Osteoblast (primary cell): ENCODE measurements around the gene ST3GAL3. TPM values are rescaled to one million over a fixed set of nuclear protein-coding genes. Genes with fewer than 3 reads are reported as not detected.
A peak's percentile ranks its signal among the peaks of the same experiment; 100 is the strongest.

Experiments
- DNase-seq: peaks from one replicate; pipeline ENCODE4 v3.0.0; 2011; ENCODE audit warnings: low spot score, mixed read lengths; ENCODE audit not compliant: insufficient read length; ENCODE audit errors: missing footprints
- H2AFZ ChIP-seq: 2 replicates; pipeline ENCODE4 v1.6.0; 2011; ENCODE audit warnings: mild to moderate bottlenecking, low read length
- H3K27ac ChIP-seq: 2 replicates; pipeline ENCODE4 v1.5.1; 2011; ENCODE audit warnings: mild to moderate bottlenecking, low read depth, low read length, moderate library complexity
- H3K27me3 ChIP-seq: 2 replicates; pipeline ENCODE4 v1.6.0; 2012; ENCODE audit warnings: mild to moderate bottlenecking, control low read depth, inconsistent platforms, low read length, moderate library complexity; ENCODE audit not compliant: insufficient read depth
- H3K36me3 ChIP-seq: 2 replicates; pipeline ENCODE4 v1.5.1; 2011; ENCODE audit warnings: mild to moderate bottlenecking, low read length, control low read depth, moderate library complexity; ENCODE audit not compliant: insufficient read depth
- H3K4me1 ChIP-seq: 2 replicates; pipeline ENCODE4 v1.5.1; 2011; ENCODE audit warnings: mild to moderate bottlenecking, low read length, control low read depth, moderate library complexity; ENCODE audit not compliant: insufficient read depth
- H3K4me2 ChIP-seq: 2 replicates; pipeline ENCODE4 v1.6.0; 2011; ENCODE audit warnings: mild to moderate bottlenecking, low read length; ENCODE audit not compliant: insufficient read depth
- H3K4me3 ChIP-seq: fragments of 200-600 bp; sonication (generic); 3 replicates; pipeline ENCODE4 v1.5.1; 2012; ENCODE audit warnings: mild to moderate bottlenecking, low read length, inconsistent platforms; ENCODE audit not compliant: insufficient read depth
- H3K79me2 ChIP-seq: 2 replicates; pipeline ENCODE4 v1.6.0; 2012; ENCODE audit warnings: mild to moderate bottlenecking, low read length, control low read depth, inconsistent platforms; ENCODE audit not compliant: insufficient read depth
- H3K9me3 ChIP-seq: 2 replicates; pipeline ENCODE4 v1.5.1; 2011; ENCODE audit warnings: low read depth, low read length, control low read depth
- H4K20me1 ChIP-seq: 2 replicates; pipeline ENCODE4 v1.6.0; 2012; ENCODE audit warnings: mild to moderate bottlenecking, low read length, control low read depth; ENCODE audit not compliant: insufficient read depth
- CTCF ChIP-seq: IDR thresholded peaks from 2 replicates; pipeline ENCODE4 v1.5.1; 2011; ENCODE audit warnings: mild to moderate bottlenecking, low read depth, low read length, moderate library complexity; ENCODE audit errors: extremely low read depth
- total RNA-seq: library from RNA; depleted of rRNA; stranded (reverse); fragments of >200 nt; gene quantifications from 2 replicates; pipeline ENCODE4 v1.2.3, GENCODE V29; 2012

ST3GAL3 gene
- total RNA-seq, 1 donor, result 18.5 TPM

GRCh38 chr1:43879414-43879813 is 172.1 kb downstream of the ST3GAL3 start:
- peak; percentile 84 for DNase-seq
- H4K20me1 ChIP-seq, result peaks cover 30% of the 10 kb centered on the region
- no peaks in the 10 kb centered on the region for H3K79me2 ChIP-seq
- TF ChIP-seq CTCF, result no peak
- no peaks in the 10 kb centered on the region for H3K9me3 ChIP-seq
- H2AFZ ChIP-seq, result no peak overlapping the region
- H3K27ac ChIP-seq, result peak overlapping the region; percentile 45
- peak overlapping the region; percentile 62 for H3K4me2 ChIP-seq
- no peak overlapping the region for H3K4me3 ChIP-seq
- no peaks in the 10 kb centered on the region for H3K27me3 ChIP-seq
- H3K36me3 ChIP-seq, result peaks cover 2% of the 10 kb centered on the region
- peaks cover 21% of the 10 kb centered on the region for H3K4me1 ChIP-seq

- no peak overlapping the region for H3K4me2 ChIP-seq
These were observed 172.7 kb downstream of the ST3GAL3 start for GRCh38 chr1:43879996-43880395.

GRCh38 chr1:43880604-43881003 is 173.3 kb downstream of the ST3GAL3 start:
- peak; percentile 59 for DNase-seq
- peaks cover 3% of the 10 kb centered on the region for H3K36me3 ChIP-seq
- no peak overlapping the region for H3K4me3 ChIP-seq
- H4K20me1 ChIP-seq, result peaks cover 33% of the 10 kb centered on the region
- no peak overlapping the region for H3K4me2 ChIP-seq
- peaks cover 21% of the 10 kb centered on the region for H3K4me1 ChIP-seq
- H2AFZ ChIP-seq, result no peak overlapping the region
- H3K27ac ChIP-seq, result no peak overlapping the region
- no peaks in the 10 kb centered on the region for H3K27me3 ChIP-seq
- H3K79me2 ChIP-seq, result no peaks in the 10 kb centered on the region
- no peak for TF ChIP-seq CTCF
- H3K9me3 ChIP-seq, result no peaks in the 10 kb centered on the region

More at GRCh38 chr1:43879996-43880395, 172.7 kb downstream of the ST3GAL3 start:
- no peaks in the 10 kb centered on the region for H3K9me3 ChIP-seq
- H3K79me2 ChIP-seq, result no peaks in the 10 kb centered on the region
- H3K27me3 ChIP-seq, result no peaks in the 10 kb centered on the region
- H2AFZ ChIP-seq, result no peak overlapping the region
- no peak for DNase-seq
- H3K27ac ChIP-seq, result no peak overlapping the region
- peaks cover 33% of the 10 kb centered on the region for H4K20me1 ChIP-seq
- no peak for TF ChIP-seq CTCF
- H3K4me1 ChIP-seq, result peaks cover 21% of the 10 kb centered on the region
- H3K4me3 ChIP-seq, result no peak overlapping the region
- H3K36me3 ChIP-seq, result peaks cover 3% of the 10 kb centered on the region

- H4K20me1 ChIP-seq, result peaks cover 33% of the 10 kb centered on the region
- no peak overlapping the region for H3K4me2 ChIP-seq
- H2AFZ ChIP-seq, result no peak overlapping the region
- DNase-seq, result no peak
- TF ChIP-seq CTCF, result no peak
- no peaks in the 10 kb centered on the region for H3K27me3 ChIP-seq
- peaks cover 21% of the 10 kb centered on the region for H3K4me1 ChIP-seq
- H3K4me3 ChIP-seq, result no peak overlapping the region
- H3K9me3 ChIP-seq, result no peaks in the 10 kb centered on the region
- H3K79me2 ChIP-seq, result no peaks in the 10 kb centered on the region
- no peak overlapping the region for H3K27ac ChIP-seq
- H3K36me3 ChIP-seq, result peaks cover 3% of the 10 kb centered on the region
These were observed 174.1 kb downstream of the ST3GAL3 start for GRCh38 chr1:43881415-43881814.
